Fibroblast of gingiva (primary cell): ENCODE results near the gene AMHR2.

Experiments
- DNase-seq: peaks from one replicate; pipeline ENCODE4 v3.0.0-alpha.2; 2011; ENCODE audit warnings: low read depth

Gene AMHR2

DNA sequence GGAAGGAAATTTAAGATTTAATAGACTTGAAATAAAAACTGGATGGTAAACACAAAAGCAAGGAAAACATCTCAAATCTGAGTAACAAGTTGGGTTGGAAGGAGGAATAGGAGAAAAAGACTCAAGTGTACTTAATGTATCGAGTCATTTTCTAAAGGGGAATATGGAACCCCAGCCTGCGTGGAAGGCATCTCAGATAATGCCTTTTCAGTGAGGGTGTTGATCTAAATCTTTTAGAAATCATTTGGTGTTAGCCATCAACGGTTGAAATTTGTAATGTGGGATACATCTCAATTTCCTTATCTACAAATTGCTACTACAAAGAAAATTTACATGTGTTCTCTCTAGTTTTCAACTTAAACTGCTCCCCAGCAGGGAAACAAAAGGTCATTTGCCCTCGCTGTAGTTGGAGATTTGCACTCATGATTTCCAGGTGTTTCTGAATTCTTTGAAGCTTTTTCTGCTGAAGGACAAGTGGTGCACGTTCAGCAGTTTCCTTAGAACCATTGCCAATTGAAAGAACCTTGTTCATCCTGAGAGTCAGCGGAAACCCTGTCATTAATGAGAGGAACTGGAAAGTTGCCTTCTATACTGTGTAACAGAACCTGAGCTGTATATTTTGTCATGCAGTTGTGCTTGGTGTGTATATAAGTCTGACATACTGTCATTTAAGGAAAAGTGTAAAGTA is 30.4 kb downstream of the AMHR2 start:
- DNase-seq: no peak

DNA sequence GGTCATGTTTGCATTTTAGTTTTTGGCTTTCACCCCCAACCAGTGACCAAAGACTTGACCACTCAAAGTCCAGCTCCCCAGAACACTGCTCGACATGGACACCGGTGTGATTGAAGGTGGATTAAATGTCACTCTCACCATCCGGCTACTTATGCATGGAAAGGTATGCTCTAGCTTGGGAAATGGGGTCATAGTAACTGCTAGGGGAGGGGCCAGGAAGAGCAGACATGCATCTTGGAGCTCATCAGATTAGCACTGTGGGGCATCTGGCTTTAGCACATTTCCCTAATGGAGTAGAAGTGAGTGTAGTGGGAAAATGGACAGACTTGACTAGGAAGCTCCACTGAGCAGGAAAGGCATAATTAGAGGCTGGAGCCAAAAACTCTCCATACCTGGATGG is 31.1 kb downstream of the AMHR2 start:
- no peak for DNase-seq

GRCh38 chr12:53456654-53457366 is 33.2 kb downstream of the AMHR2 start:
- no peak for DNase-seq

DNA sequence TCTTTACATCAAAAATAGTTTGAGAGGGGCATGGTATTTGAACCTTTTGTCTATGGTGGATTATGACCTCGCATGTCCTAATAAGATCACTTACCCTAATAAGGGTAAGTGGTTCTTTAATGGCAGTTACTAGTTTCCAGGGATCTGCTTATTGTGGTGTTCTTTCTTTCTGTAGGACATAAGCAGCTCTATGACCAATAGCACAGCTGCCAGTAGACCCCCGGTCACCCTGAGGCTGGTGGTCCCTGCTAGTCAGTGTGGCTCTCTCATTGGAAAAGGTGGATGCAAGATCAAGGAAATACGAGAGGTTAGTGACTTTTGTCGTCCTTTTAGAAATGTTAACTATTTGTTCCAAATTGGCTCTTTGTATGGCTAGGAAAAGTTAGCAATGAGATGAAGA is 35.4 kb downstream of the AMHR2 start:
- no peak for DNase-seq

DNA sequence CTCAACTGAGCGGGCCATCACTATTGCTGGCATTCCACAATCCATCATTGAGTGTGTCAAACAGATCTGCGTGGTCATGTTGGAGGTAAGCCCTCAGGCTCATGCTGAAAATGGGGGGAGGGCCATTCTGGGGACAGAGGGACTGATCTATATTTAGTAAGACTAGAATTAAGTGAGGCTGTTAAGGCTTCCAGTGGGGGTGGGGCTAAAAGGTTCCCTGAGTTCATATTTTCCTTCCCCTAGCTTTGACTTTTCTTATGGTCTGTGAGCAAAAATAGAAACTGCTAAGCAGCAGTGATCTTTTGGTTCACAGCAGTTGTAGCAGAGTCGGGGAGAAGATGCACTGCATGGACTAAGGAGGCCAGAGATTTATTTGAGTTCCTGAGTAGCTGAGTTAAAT is 37.4 kb downstream of the AMHR2 start:
- no peak for DNase-seq

- no peak for DNase-seq
Measured at GRCh38 chr12:53461591-53461990, 37.9 kb downstream of the AMHR2 start.

GRCh38 chr12:53462935-53463334 is 39.3 kb downstream of the AMHR2 start:
- DNase-seq: no peak

- DNase-seq: no peak
Measured at GRCh38 chr12:53463802-53464560, 40.3 kb downstream of the AMHR2 start.

DNA sequence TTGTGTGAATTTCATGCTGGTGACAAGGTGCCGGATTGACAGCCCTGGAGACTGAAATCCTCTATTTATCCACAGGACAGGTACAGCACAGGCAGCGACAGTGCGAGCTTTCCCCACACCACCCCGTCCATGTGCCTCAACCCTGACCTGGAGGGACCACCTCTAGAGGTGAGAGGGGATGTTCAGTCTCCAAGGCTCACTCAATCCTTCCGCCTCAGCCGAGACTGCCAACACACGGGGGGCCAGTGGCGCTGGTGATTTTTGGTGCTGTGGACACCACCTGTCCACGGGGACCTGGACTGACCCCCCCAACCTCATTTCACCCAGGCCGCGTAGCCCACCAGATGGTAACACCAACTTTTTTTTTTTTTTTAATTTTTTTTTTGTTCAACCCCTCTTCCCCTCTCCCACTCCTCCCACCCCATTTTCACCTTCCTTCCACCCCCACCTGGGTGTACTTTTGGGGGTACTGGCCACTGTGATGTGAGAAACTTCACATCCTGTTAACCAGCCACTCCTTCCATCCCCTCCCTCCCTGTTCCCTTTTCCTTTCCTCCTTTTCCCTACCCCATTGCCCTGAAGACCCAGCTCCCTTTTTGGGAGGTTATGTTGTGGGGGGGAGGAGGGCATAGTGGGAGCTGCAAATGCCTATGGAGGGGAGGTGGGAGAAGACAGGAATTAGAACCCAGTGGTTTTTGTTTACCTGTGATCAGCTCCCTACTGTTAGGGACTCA is 41.2 kb downstream of the AMHR2 start:
- no peak for DNase-seq

GRCh38 chr12:53465679-53466078 is 42.0 kb downstream of the AMHR2 start:
- DNase-seq: no peak

DNA sequence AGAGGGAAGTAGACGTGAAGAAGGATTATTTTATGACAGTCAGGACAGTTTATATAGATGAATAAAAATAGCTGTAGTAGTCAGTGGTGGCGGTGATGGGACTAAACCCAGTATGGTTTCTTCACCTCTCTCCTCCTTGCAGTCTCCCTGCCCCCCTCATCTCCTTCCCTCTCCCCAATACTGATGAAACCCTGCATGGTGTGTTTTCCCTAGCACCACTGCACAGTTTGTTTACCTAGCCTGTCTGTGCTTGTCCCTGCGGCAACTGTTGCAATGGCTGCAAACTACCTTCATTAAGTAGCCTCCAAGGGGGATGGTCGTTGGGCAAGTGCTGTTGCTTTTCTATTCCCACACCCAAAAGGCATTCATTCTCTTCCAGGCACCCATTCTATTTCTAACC is 43.0 kb downstream of the AMHR2 start:
- no peak for DNase-seq

- no peak for DNase-seq
Measured at GRCh38 chr12:53467082-53467481, 43.4 kb downstream of the AMHR2 start.

- no peak for DNase-seq
Measured at GRCh38 chr12:53467880-53468279, 44.2 kb downstream of the AMHR2 start.

DNA sequence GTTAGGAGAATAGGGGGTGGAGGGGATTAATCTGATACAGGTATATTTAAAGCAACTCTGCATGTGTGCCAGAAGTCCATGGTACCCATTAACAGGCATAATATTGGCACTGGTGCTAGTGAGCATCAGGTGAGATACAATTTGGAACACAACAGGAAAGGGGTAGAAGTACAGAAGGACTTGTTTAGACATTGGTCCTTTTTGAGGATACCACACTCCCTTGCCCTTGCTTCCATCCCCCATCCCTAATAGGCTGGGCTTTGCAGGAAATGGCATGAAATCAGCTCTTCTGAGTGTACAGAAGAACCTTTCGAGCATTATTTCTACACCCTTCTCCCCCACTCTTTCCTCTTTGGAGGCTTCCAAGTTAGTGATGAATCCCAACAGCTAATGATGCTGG is 44.6 kb downstream of the AMHR2 start:
- no peak for DNase-seq

DNA sequence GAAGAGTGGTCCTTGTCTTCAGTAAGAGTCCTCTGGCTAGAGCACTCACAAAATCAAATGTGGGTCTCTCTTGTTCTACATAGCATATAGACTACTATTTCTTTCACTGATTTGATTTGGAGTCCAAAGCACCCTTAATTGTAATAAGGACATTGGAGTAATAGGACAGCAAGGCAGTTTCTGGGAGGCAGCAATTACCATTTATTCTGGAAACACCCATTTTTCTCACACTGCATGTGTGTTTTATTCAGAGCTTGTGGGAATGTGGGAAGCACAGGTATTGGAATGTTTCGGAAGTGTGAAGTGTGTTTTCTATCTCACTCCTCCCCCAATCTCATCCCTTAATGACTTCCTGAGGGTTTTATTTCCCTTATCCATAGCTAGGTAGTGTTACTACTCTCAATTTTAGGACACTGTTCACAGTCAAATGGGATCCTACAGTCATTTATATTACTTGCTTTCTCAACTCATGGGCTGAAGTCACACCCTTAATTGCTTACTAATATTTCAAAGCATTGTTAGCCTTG is 48.5 kb downstream of the AMHR2 start:
- DNase-seq: no peak

GRCh38 chr12:53474077-53474476 is 50.4 kb downstream of the AMHR2 start:
- DNase-seq: no peak

- DNase-seq: no peak
Measured at GRCh38 chr12:53474819-53475218, 51.2 kb downstream of the AMHR2 start.

GRCh38 chr12:53476769-53477209 is 53.1 kb downstream of the AMHR2 start:
- DNase-seq: no peak

- peak; percentile 30 for DNase-seq
Measured at GRCh38 chr12:53478865-53479264, 55.2 kb downstream of the AMHR2 start.

GRCh38 chr12:53479331-53479730 is 55.7 kb downstream of the AMHR2 start:
- DNase-seq: no peak

GRCh38 chr12:53480491-53481442 is 57.1 kb downstream of the AMHR2 start:
- DNase-seq: no peak
